Stimulated activated naive CD8-positive, alpha-beta T cell treated with anti-CD3 and anti-CD28 coated beads, Interleukin-15, Interleukin-2, amounts not matched to agents 100 ng/mL and 50 ng/mL, for 24 hours (primary cell): Measurements from ENCODE around the gene ADAMTS10.

Experiments
- H3K27ac Mint-ChIP-seq: one replicate; pipeline ENCODE4 v1.8.0; 2021; ENCODE audit warnings: mild to moderate bottlenecking, mixed read lengths
- H3K27me3 Mint-ChIP-seq: one replicate; pipeline ENCODE4 v1.8.0; 2021; ENCODE audit warnings: mixed read lengths
- H3K36me3 Mint-ChIP-seq: one replicate; pipeline ENCODE4 v1.8.0; 2021; ENCODE audit warnings: low read depth, mixed read lengths
- H3K4me1 Mint-ChIP-seq: one replicate; pipeline ENCODE4 v1.8.0; 2021; ENCODE audit warnings: low read depth, mixed read lengths
- H3K4me3 Mint-ChIP-seq: one replicate; pipeline ENCODE4 v1.8.0; 2021; ENCODE audit warnings: mild to moderate bottlenecking, mixed read lengths
- H3K9me3 Mint-ChIP-seq: one replicate; pipeline ENCODE4 v1.8.0; 2021; ENCODE audit warnings: mixed read lengths

ADAMTS10 gene

GRCh38 chr19:8612807-8613171 lies 2.3 kb upstream of the ADAMTS10 start:
- Mint-ChIP-seq H3K4me3 (no peak overlapping the region), H3K36me3 (no peaks in the 10 kb centered on the region), H3K9me3 (no peaks in the 10 kb centered on the region), H3K4me1 (peaks cover 39% of the 10 kb centered on the region), H3K27me3 (peaks cover 6% of the 10 kb centered on the region), H3K27ac (no peak overlapping the region)

- Mint-ChIP-seq H3K27me3 (peaks cover 6% of the 10 kb centered on the region), H3K4me1 (peaks cover 39% of the 10 kb centered on the region)
These were observed 1.6 kb upstream of the ADAMTS10 start for GRCh38 chr19:8611877-8612806.

GRCh38 chr19:8611391-8611876 lies 919 bp upstream of the ADAMTS10 start:
- Mint-ChIP-seq H3K27ac (no peak overlapping the region), H3K4me1 (peaks cover 39% of the 10 kb centered on the region), H3K4me3 (no peak overlapping the region), H3K36me3 (no peaks in the 10 kb centered on the region), H3K9me3 (no peaks in the 10 kb centered on the region), H3K27me3 (peaks cover 6% of the 10 kb centered on the region)

More at GRCh38 chr19:8611877-8612806, 1.6 kb upstream of the ADAMTS10 start:
- Mint-ChIP-seq H3K4me3 (no peak overlapping the region), H3K27ac (no peak overlapping the region), H3K9me3 (no peaks in the 10 kb centered on the region), H3K36me3 (no peaks in the 10 kb centered on the region)

GRCh38 chr19:8610936-8611300 lies 403 bp upstream of the ADAMTS10 start:
- H3K4me1 Mint-ChIP-seq, result peaks cover 39% of the 10 kb centered on the region
- H3K27ac Mint-ChIP-seq, result no peak overlapping the region
- H3K4me3 Mint-ChIP-seq, result no peak overlapping the region
- H3K27me3 Mint-ChIP-seq, result peaks cover 6% of the 10 kb centered on the region
- no peaks in the 10 kb centered on the region for H3K9me3 Mint-ChIP-seq
- H3K36me3 Mint-ChIP-seq, result no peaks in the 10 kb centered on the region

GRCh38 chr19:8609279-8610040 lies 1.1 kb downstream of the ADAMTS10 start:
- Mint-ChIP-seq H3K9me3 (no peaks in the 10 kb centered on the region), H3K36me3 (no peaks in the 10 kb centered on the region), H3K4me3 (peak overlapping the region; percentile 82), H3K4me1 (peaks cover 31% of the 10 kb centered on the region), H3K27me3 (peaks cover 6% of the 10 kb centered on the region), H3K27ac (peak overlapping the region; percentile 84)

GRCh38 chr19:8608941-8609278 lies 1.6 kb downstream of the ADAMTS10 start:
- peak overlapping the region; percentile 10 for H3K27ac Mint-ChIP-seq
- peaks cover 31% of the 10 kb centered on the region for H3K4me1 Mint-ChIP-seq
- H3K9me3 Mint-ChIP-seq, result no peaks in the 10 kb centered on the region

GRCh38 chr19:8607386-8607785 lies 3.1 kb downstream of the ADAMTS10 start:
- peaks cover 6% of the 10 kb centered on the region for H3K27me3 Mint-ChIP-seq
- H3K9me3 Mint-ChIP-seq, result no peaks in the 10 kb centered on the region
- H3K4me3 Mint-ChIP-seq, result no peak overlapping the region
- no peaks in the 10 kb centered on the region for H3K36me3 Mint-ChIP-seq
- H3K4me1 Mint-ChIP-seq, result peaks cover 25% of the 10 kb centered on the region
- no peak overlapping the region for H3K27ac Mint-ChIP-seq

More at GRCh38 chr19:8608941-8609278, 1.6 kb downstream of the ADAMTS10 start:
- Mint-ChIP-seq H3K27me3 (peaks cover 6% of the 10 kb centered on the region), H3K4me3 (peak overlapping the region; percentile 74), H3K36me3 (no peaks in the 10 kb centered on the region)

GRCh38 chr19:8605514-8605913 lies 5.0 kb downstream of the ADAMTS10 start:
- Mint-ChIP-seq H3K4me3 (no peak overlapping the region), H3K27ac (no peak overlapping the region), H3K27me3 (peaks cover 6% of the 10 kb centered on the region)

GRCh38 chr19:8601796-8602195 lies 8.7 kb downstream of the ADAMTS10 start:
- Mint-ChIP-seq H3K9me3 (no peaks in the 10 kb centered on the region), H3K4me1 (no peaks in the 10 kb centered on the region), H3K27me3 (no peaks in the 10 kb centered on the region), H3K27ac (no peak overlapping the region), H3K36me3 (no peaks in the 10 kb centered on the region), H3K4me3 (no peak overlapping the region)

More at GRCh38 chr19:8605514-8605913, 5.0 kb downstream of the ADAMTS10 start:
- Mint-ChIP-seq H3K4me1 (peaks cover 17% of the 10 kb centered on the region), H3K36me3 (no peaks in the 10 kb centered on the region), H3K9me3 (no peaks in the 10 kb centered on the region)

GRCh38 chr19:8600816-8601215 lies 9.7 kb downstream of the ADAMTS10 start:
- H3K4me1 Mint-ChIP-seq, result no peaks in the 10 kb centered on the region
- no peaks in the 10 kb centered on the region for H3K27me3 Mint-ChIP-seq
- no peaks in the 10 kb centered on the region for H3K9me3 Mint-ChIP-seq
- H3K4me3 Mint-ChIP-seq, result no peak overlapping the region
- H3K36me3 Mint-ChIP-seq, result no peaks in the 10 kb centered on the region
- no peak overlapping the region for H3K27ac Mint-ChIP-seq

GRCh38 chr19:8600064-8600463 lies 10.5 kb downstream of the ADAMTS10 start:
- no peak overlapping the region for H3K4me3 Mint-ChIP-seq
- no peaks in the 10 kb centered on the region for H3K27me3 Mint-ChIP-seq
- H3K27ac Mint-ChIP-seq, result no peak overlapping the region
- no peaks in the 10 kb centered on the region for H3K36me3 Mint-ChIP-seq
- H3K9me3 Mint-ChIP-seq, result no peaks in the 10 kb centered on the region
- no peaks in the 10 kb centered on the region for H3K4me1 Mint-ChIP-seq

GRCh38 chr19:8596168-8596567 lies 14.3 kb downstream of the ADAMTS10 start:
- Mint-ChIP-seq H3K9me3 (peaks cover 6% of the 10 kb centered on the region), H3K27me3 (no peaks in the 10 kb centered on the region), H3K4me1 (peaks cover 16% of the 10 kb centered on the region), H3K36me3 (no peaks in the 10 kb centered on the region), H3K4me3 (no peak overlapping the region), H3K27ac (no peak overlapping the region)

- H3K9me3 Mint-ChIP-seq, result peaks cover 6% of the 10 kb centered on the region
- H3K4me3 Mint-ChIP-seq, result no peak overlapping the region
- H3K4me1 Mint-ChIP-seq, result peaks cover 16% of the 10 kb centered on the region
- H3K27me3 Mint-ChIP-seq, result no peaks in the 10 kb centered on the region
- H3K27ac Mint-ChIP-seq, result no peak overlapping the region
- H3K36me3 Mint-ChIP-seq, result no peaks in the 10 kb centered on the region
These were observed 14.9 kb downstream of the ADAMTS10 start for GRCh38 chr19:8595651-8596050.

GRCh38 chr19:8593931-8594330 lies 16.6 kb downstream of the ADAMTS10 start:
- peak overlapping the region; percentile 10 for H3K4me3 Mint-ChIP-seq
- H3K27ac Mint-ChIP-seq, result no peak overlapping the region
- no peaks in the 10 kb centered on the region for H3K36me3 Mint-ChIP-seq
- H3K9me3 Mint-ChIP-seq, result peaks cover 6% of the 10 kb centered on the region
- H3K27me3 Mint-ChIP-seq, result no peaks in the 10 kb centered on the region
- H3K4me1 Mint-ChIP-seq, result peaks cover 16% of the 10 kb centered on the region
